HepG2 (cell line): ENCODE data around the gene ACOT2. TPM values are rescaled to one million over a fixed set of nuclear protein-coding genes. Genes with fewer than 3 reads are reported as not detected.

ENCODE experiments used
- ATAC-seq: fragments of 200-7000 bp; cut with Tn5 transposase; 3 replicates; pipeline ENCODE4 v1.9.1; 2020; ENCODE audit warnings: mild to moderate bottlenecking, moderate library complexity
- BruUV-seq: library from RNA; stranded (reverse); fragments of 400-500 nt; replicated peaks from 2 replicates; lab custom pipeline; 2021; lab: Mats Ljungman, UMichigan
- CTCF ChIA-PET: fragments of 300-600 bp; formaldehyde crosslinking; extraction: SDS; loops from one replicate; lab custom pipeline; 2021; ENCODE audit warnings: low total read pairs, inconsistent platforms, low intra/inter-chr PET ratio; lab: Yijun Ruan, JAX
- POLR2A ChIA-PET: fragments of 350-600 bp; sonication (Branson Sonifier 250); formaldehyde crosslinking; loops from one replicate; lab custom pipeline; 2020; ENCODE audit warnings: antibody characterized with exemption, inconsistent platforms; lab: Yijun Ruan, JAX
- DNase-seq: peaks from one replicate; pipeline ENCODE4 v3.0.0-alpha.2; 2015; ENCODE audit warnings: low spot score
- FAIRE-seq: peaks from 3 replicates; lab custom pipeline; 2011; peaks lifted over from hg19 to GRCh38; lab: Jason Lieb, UNC
- H2AFZ ChIP-seq: one replicate; pipeline ENCODE4 v1.6.1; 2011; ENCODE audit warnings: low read length, inconsistent platforms
- H3K27ac ChIP-seq: fragments of 300-600 bp; 3 replicates; pipeline ENCODE4 v1.8.0; 2011; ENCODE audit warnings: mixed run types, mild to moderate bottlenecking, mixed read lengths, low read length, inconsistent platforms; ENCODE audit not compliant: insufficient read depth; ENCODE audit errors: extremely low read length
- H3K27me3 ChIP-seq, 2 experiments: fragments of 200-600 bp in 1 of 2; 2 replicates in 1 of 2; 3 replicates in 1 of 2; pipeline versions ENCODE4 v1.6.0 to v1.8.0; 2011; ENCODE audit warnings: low read length in 2 of 2, mild to moderate bottlenecking in 2 of 2, moderate library complexity in 2 of 2, inconsistent platforms in 1 of 2; ENCODE audit not compliant: insufficient read depth in 2 of 2, control insufficient read depth in 1 of 2
- H3K36me3 ChIP-seq, 2 experiments: fragments of 200-600 bp in 1 of 2; replicated peaks in 1 of 2; 2 replicates in 1 of 2; 3 replicates in 1 of 2; pipeline versions ENCODE4 v1.5.1 to v1.8.0; 2011; ENCODE audit warnings: low read length in 2 of 2, inconsistent platforms in 1 of 2; ENCODE audit not compliant: insufficient read depth in 2 of 2, control insufficient read depth in 1 of 2
- H3K4me1 ChIP-seq: 2 replicates; pipeline ENCODE4 v1.5.1; 2012; ENCODE audit warnings: low read length, inconsistent platforms; ENCODE audit not compliant: insufficient read depth
- H3K4me2 ChIP-seq: 2 replicates; pipeline ENCODE4 v1.6.0; 2011; ENCODE audit warnings: low read depth, low read length, inconsistent platforms
- H3K4me3 ChIP-seq, 3 experiments: fragments of 200-600 bp in 1 of 3; sonication (generic), shearing (Covaris generic) in 1 of 3; replicated peaks in 1 of 3; 2 replicates each; pipeline ENCODE4 v1.5.1; 2011 to 2016; ENCODE audit warnings: low read length in 3 of 3, inconsistent platforms in 2 of 3, low read depth in 2 of 3, mild to moderate bottlenecking in 2 of 3, control low read depth in 1 of 3, mixed read lengths in 1 of 3; ENCODE audit not compliant: insufficient read depth in 1 of 3
- H3K79me2 ChIP-seq: one replicate; pipeline ENCODE4 v1.6.1; 2011; ENCODE audit warnings: low read length, inconsistent platforms; ENCODE audit not compliant: insufficient read depth
- H3K9ac ChIP-seq: 2 replicates; pipeline ENCODE4 v1.6.0; 2011; ENCODE audit warnings: mild to moderate bottlenecking, low read depth, low read length, inconsistent platforms; ENCODE audit not compliant: insufficient read depth
- H3K9me3 ChIP-seq: 2 replicates; pipeline ENCODE4 v1.5.1; 2012; ENCODE audit warnings: mild to moderate bottlenecking, low read length
- H4K20me1 ChIP-seq: 2 replicates; pipeline ENCODE4 v1.6.0; 2011; ENCODE audit warnings: inconsistent platforms, mild to moderate bottlenecking, low read length, moderate library complexity; ENCODE audit not compliant: insufficient read depth
- ATF1 ChIP-seq: IDR thresholded peaks from 2 replicates; pipeline ENCODE4 v1.6.1; 2016; ENCODE audit warnings: mild to moderate bottlenecking, control low read depth
- ATF5 ChIP-seq: sonication (generic); formaldehyde crosslinking; IDR thresholded peaks from 2 replicates; pipeline ENCODE4 v1.4.0; 2020; ENCODE audit warnings: mild to moderate bottlenecking, low read depth, missing genetic modification reagents
- IKZF5 ChIP-seq: IDR thresholded peaks from 2 replicates; pipeline ENCODE4 v1.6.1; 2018; ENCODE audit warnings: missing genetic modification reagents, mild to moderate bottlenecking, missing compliant biosample characterization
- MLLT10 ChIP-seq: sonication (generic); formaldehyde crosslinking; IDR thresholded peaks from 2 replicates; pipeline ENCODE4 v1.4.0; 2020; ENCODE audit warnings: missing genetic modification reagents
- NFKBIZ ChIP-seq: IDR thresholded peaks from 2 replicates; pipeline ENCODE4 v1.6.1; 2018; ENCODE audit warnings: missing genetic modification reagents, missing compliant biosample characterization
- POLR2A ChIP-seq, 2 experiments: IDR thresholded peaks; 2 replicates each; pipeline ENCODE4 v1.6.1; 2011; ENCODE audit warnings: low read depth in 2 of 2, low read length in 2 of 2, mild to moderate bottlenecking in 1 of 2, moderate library complexity in 1 of 2; ENCODE audit not compliant: insufficient read depth in 1 of 2
- XRCC5 ChIP-seq: fragments of 200-400 bp; formaldehyde crosslinking; optimal IDR thresholded peaks from 2 replicates; pipeline ENCODE3; 2017; ENCODE audit warnings: mild to moderate bottlenecking, low read length
- ZFAT ChIP-seq: sonication (generic); formaldehyde crosslinking; conservative IDR thresholded peaks from 2 replicates; pipeline ENCODE4 v1.8.1; 2023; ENCODE audit warnings: missing genetic modification reagents, inconsistent platforms
- ZNF652 ChIP-seq: IDR thresholded peaks from 2 replicates; pipeline ENCODE4 v1.6.1; 2016; ENCODE audit warnings: low read depth, borderline replicate concordance
- WGBS: methylation state at CpG from one replicate; pipeline ENCODE4 v1.1.6; 2017; ENCODE audit warnings: low lambda C conversion rate; 5-methylcytosine and 5-hydroxymethylcytosine counted together
- in situ Hi-C: cut with HindIII; loops from 2 replicates; pipeline ENCODE4 v1.10.0; 2017; ENCODE audit warnings: low pct_unique_long_range_greater_than_20kb; ENCODE audit not compliant: extremely low pct_ligation_motif_present
- intact Hi-C: fragments of 100-400 bp; cut with micrococcal nuclease; formaldehyde crosslinking; loops from one replicate; pipeline ENCODE4 v1.10.0; 2022; ENCODE audit not compliant: unreplicated experiment
- polyA plus RNA-seq, 8 experiments: library from polyadenylated mRNA; depleted of rRNA in 3 of 8; stranded (reverse) in 7 of 8; unstranded in 1 of 8; fragments of >200 nt; fragmentation: Illumina TruSeq in 4 of 8; extraction: Trizol in 4 of 8; gene quantifications; 2 replicates each; pipeline versions ENCODE4 v1.2.1 to v1.2.3, GENCODE V29; 2011 to 2016; ENCODE audit warnings: low read depth in 4 of 8, missing spikeins in 1 of 8, mixed read lengths in 1 of 8; ENCODE audit not compliant: insufficient read depth in 1 of 8
- total RNA-seq, 5 experiments: library from RNA; depleted of rRNA; stranded (reverse); fragments of >200 nt; fragmentation: Illumina TruSeq; extraction: Trizol; gene quantifications; 2 replicates each; pipeline ENCODE4 v1.2.3, GENCODE V29; 2016; ENCODE audit warnings: low read depth in 1 of 5
- TF ChIP-seq, protein P1 (sequence below): sonication (generic); formaldehyde crosslinking; IDR thresholded peaks from 2 replicates; pipeline ENCODE4 v1.4.0; 2020; ENCODE audit warnings: missing genetic modification reagents, borderline replicate concordance

The ACOT2 gene
- total and polyA plus RNA-seq, 2 of the 13 experiments (the other 11 are each of a cell fraction or from before 2014, with no cell fraction given): 60.0 to 110 TPM

- DNase-seq (peak; percentile 46), FAIRE-seq (peak; percentile 51), ATAC-seq (peak; percentile 18; the same call in 2 of the 3 replicates)
- peaks cover 0 to 2% of the 10 kb centered on the region in 2 experiments; a peak in 1 of 5 replicates for H3K36me3 ChIP-seq
- H3K4me1 ChIP-seq: peaks cover 31% of the 10 kb centered on the region
- BruUV-seq: no TSS peak
- no peaks in the 10 kb centered on the region for H3K9me3 ChIP-seq
- 17% methylated on average over 16 of the region's 16 CpGs for WGBS
- H3K4me2 ChIP-seq: peak overlapping the region; percentile 86
- peak overlapping the region; percentile 97 for H3K27ac ChIP-seq
- H3K9ac ChIP-seq: peak overlapping the region; percentile 92
- H2AFZ ChIP-seq: no peak overlapping the region
- in situ Hi-C loops: no loop called here
- TF ChIP-seq ATF5 (CRISPR knock-in tag): no peak
- 0 out of 2 replicates have a peak, but pooled peaks have one; percentile 6 for TF ChIP-seq ATF1 (CRISPR knock-in tag)
- TF ChIP-seq IKZF5: peak; percentile 6; the same call in 1 of the 2 replicates
- TF ChIP-seq, protein P1, sequence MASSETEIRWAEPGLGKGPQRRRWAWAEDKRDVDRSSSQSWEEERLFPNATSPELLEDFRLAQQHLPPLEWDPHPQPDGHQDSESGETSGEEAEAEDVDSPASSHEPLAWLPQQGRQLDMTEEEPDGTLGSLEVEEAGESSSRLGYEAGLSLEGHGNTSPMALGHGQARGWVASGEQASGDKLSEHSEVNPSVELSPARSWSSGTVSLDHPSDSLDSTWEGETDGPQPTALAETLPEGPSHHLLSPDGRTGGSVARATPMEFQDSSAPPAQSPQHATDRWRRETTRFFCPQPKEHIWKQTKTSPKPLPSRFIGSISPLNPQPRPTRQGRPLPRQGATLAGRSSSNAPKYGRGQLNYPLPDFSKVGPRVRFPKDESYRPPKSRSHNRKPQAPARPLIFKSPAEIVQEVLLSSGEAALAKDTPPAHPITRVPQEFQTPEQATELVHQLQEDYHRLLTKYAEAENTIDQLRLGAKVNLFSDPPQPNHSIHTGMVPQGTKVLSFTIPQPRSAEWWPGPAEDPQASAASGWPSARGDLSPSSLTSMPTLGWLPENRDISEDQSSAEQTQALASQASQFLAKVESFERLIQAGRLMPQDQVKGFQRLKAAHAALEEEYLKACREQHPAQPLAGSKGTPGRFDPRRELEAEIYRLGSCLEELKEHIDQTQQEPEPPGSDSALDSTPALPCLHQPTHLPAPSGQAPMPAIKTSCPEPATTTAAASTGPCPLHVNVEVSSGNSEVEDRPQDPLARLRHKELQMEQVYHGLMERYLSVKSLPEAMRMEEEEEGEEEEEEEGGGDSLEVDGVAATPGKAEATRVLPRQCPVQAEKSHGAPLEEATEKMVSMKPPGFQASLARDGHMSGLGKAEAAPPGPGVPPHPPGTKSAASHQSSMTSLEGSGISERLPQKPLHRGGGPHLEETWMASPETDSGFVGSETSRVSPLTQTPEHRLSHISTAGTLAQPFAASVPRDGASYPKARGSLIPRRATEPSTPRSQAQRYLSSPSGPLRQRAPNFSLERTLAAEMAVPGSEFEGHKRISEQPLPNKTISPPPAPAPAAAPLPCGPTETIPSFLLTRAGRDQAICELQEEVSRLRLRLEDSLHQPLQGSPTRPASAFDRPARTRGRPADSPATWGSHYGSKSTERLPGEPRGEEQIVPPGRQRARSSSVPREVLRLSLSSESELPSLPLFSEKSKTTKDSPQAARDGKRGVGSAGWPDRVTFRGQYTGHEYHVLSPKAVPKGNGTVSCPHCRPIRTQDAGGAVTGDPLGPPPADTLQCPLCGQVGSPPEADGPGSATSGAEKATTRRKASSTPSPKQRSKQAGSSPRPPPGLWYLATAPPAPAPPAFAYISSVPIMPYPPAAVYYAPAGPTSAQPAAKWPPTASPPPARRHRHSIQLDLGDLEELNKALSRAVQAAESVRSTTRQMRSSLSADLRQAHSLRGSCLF (CRISPR knock-in tag): 0 out of 2 replicates have a peak, but pooled peaks have one; percentile 11
- TF ChIP-seq MLLT10: no peak
- peak; percentile 89 for TF ChIP-seq ZNF652 (CRISPR knock-in tag)
- TF ChIP-seq NFKBIZ (CRISPR knock-in tag): 0 out of 2 replicates have a peak, but pooled peaks have one; percentile 11
- TF ChIP-seq ZFAT (CRISPR knock-in tag): no peak; the same call in 1 of the 2 replicates
- peak; percentile 7 for TF ChIP-seq XRCC5
- 0 out of 4 replicates have a peak, but pooled peaks of 1 of the 2 experiments have one; percentile 5 for TF ChIP-seq POLR2A (IDR thresholded peaks at IDR 0.05; ENCODE audit: insufficient read depth in 1 of 2, low read depth in 2 of 2, low read length in 2 of 2)
- H3K79me2 ChIP-seq: peaks cover 27% of the 10 kb centered on the region
- CTCF ChIA-PET: interaction anchor here (3.0 kb wide), 1 partner anchor 59 kb away, joined by 9 read pairs; no protein-coding TSS in a partner anchor
- intact Hi-C loops: loop anchor here (10.0 kb wide), 1 partner anchor 53 kb away; no protein-coding TSS in a partner anchor
- H3K27me3 ChIP-seq: no peaks in the 10 kb centered on the region
- POLR2A ChIA-PET: interaction anchor here (0.6 to 6.4 kb wide), 22 partner anchors 10 to 510 kb away, joined by 3 to 108 read pairs (median 4); partner anchors contain the start of genes ACOT1, ACOT6, NUMB and PTGR2
- peak overlapping the region; percentile 63 to 76 (median 74) for H3K4me3 ChIP-seq
- 0 out of 2 replicates have a peak, but pooled peaks cover 3% of the 10 kb centered on the region for H4K20me1 ChIP-seq
Measured at GRCh38 chr14:73567951-73568885, 795 bp upstream of the ACOT2 start.
